HG02938 (cell line): Measurements from ENCODE around the gene COIL.
"Not testable (repeated sequence)": the region's sequence is repeated elsewhere in the genome, so short reads cannot be mapped to it uniquely, and the experiment has no call there.

Experiments
- ATAC-seq: cut with Tn5 transposase; IDR thresholded peaks from one replicate; pipeline ENCODE4 v1.9.1; 2021; ENCODE audit warnings: mild to moderate bottlenecking, moderate library complexity; ENCODE audit not compliant: unreplicated experiment

Gene COIL

DNA sequence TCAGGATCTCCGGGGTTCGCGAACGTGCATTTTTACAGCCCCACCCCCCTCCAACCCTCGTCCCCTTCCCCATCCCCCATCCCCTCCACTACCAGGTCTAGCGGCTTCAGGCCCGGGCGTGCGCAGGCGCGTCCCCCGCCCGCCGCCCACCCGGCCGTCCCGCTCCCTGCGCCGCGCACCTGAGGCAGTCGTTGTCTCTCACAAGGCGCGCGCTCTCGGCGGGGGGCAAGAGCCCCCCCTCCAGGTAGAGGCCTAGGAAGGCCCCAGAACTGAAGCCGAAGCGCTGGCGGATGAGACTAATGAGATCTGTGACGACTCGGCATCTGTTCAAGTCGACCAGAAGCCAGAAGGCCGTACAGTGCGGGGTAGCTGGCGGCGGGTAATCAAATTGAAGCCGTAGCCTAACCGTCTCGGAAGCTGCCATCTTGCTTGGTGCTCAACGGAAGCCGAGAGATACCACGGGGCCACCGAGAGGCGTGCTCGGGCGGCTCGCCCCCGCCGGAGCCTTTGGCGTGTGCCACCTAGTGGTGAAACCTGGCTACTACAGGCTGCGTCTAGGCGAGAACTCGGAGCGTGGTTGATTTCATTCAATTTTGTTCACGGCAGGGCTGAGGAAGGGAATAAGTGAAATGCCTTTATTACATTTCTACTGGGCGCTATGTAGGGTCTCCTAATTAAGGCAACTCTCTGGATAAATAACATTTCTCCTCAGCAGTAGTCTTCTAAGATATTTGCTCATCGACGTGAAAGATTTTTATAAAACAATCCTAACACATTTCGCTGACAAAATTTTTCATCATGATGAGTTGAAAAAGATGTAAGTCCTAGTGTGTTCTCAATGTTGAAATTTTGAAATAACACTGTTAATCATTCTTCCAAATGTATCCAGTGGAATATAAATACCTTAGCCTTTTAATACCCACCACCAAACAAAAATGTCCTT is at the start of gene COIL:
COIL (minus strand) TSS at position 455 of the 943 bp plus-strand sequence; CDS start at position 424, 31 bp downstream.
- peak; percentile 94 for ATAC-seq

DNA sequence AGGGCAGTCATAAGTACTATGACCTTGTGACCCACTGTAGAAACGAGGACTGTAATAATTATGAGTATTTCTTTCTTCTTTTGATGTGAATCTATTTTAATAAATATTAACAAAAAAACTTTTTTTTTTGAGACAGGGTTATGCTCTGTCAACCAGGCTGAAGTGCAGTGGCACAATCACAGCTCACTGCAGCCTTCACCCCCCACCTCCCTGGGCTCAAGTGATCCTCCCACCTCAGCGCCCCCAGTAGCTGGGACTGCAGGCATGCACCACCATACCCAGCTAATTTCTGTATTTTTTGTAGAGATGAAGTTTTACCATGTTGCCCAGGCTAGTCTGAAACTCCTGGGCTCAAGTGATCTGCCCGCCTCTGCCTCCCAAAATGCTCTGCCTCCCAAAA is 49.6 kb upstream of the COIL start:
- ATAC-seq = no peak

DNA sequence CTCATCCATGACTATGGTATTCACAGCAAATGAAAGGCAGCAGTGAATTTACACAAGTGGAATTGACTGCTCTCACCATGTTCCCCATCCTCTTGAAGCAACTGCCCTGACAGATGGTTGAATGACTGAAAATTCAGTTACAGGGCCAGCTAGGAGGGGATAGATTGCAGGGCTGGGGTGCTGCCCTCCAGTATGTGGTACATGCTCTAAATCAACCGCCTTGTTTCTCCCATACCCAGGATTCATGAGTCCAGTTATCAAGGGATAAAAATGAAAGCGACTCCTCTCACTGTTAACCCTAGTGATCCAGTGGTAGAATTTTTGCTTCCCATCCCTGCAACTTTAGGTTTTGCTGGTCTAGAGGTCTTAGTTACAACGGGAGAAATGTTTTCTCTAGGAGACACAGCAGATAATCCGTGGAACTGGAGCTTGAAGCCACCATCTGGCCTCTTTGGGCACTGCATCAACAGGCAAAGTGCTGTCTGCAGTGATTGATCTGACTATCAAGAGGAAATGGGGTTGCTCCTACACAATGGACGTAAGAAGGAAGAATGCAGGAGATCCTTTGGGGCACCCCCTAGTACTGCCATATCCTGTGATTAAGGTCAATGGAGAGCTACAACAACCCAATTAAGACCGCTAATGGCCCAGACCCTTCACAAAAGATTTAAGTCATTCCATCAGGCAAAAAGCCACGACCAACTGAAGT is 49.0 kb upstream of the COIL start:
- no peak for ATAC-seq

- ATAC-seq = no peak
Observed at GRCh38 chr17:57008958-57009357, 48.1 kb upstream of the COIL start.

GRCh38 chr17:57006040-57006439 is 45.2 kb upstream of the COIL start:
- ATAC-seq = no peak

DNA sequence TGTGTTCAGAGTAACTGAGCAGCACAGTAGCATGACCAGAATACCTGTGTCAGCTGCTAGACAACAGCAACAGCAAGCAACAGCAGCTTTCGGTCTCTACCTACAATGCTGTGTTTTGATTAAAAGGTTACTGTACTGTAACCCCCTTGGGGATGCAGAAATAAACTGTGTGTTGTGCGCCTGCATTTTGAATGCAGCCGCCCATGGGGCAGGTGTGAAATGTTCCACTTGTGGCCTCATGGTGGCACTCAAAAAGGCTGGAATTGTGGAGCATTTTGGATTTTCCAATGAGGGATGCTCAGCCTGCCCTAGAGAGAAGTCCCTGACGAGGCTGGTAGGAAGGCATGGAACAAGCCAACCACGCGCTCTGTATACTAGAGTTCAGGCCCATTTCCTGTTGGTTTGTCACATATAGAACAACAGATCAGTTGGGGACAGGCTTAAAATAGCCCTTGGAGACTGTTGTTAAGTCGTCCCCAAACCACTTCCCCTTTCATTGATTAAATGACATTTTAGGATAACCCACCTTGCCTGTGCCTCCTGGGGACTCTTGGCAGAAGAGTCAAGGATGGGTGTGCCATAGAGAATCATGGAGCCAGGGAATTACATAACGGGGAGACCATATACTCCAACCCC is 44.2 kb upstream of the COIL start:
- ATAC-seq = peak; percentile 81

DNA sequence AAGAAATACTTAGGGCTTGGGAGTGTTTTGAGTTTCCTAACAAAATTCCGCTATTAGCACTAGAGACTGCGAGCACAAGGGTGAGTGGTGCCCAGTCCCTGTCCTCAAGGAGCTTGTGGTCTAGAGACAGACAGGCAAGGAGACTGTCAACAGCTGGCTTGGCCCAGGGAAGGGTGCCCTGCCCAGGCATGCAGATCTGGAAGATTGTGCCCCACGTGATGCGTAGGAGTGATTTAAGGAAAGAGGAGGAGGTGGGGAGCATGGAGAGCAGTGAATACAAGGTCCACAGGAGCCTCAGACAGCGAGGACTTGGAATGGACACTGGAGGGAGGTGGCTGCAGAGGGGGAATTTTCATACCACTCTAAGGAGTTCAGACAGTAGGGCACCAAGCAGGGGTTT is 42.1 kb upstream of the COIL start:
- ATAC-seq = no peak

GRCh38 chr17:57001541-57001940 is 40.7 kb upstream of the COIL start:
- ATAC-seq = no peak

GRCh38 chr17:56997313-56997712 is 36.5 kb upstream of the COIL start:
- ATAC-seq = no peak

GRCh38 chr17:56995766-56996165 is 34.9 kb upstream of the COIL start:
- no peak for ATAC-seq

DNA sequence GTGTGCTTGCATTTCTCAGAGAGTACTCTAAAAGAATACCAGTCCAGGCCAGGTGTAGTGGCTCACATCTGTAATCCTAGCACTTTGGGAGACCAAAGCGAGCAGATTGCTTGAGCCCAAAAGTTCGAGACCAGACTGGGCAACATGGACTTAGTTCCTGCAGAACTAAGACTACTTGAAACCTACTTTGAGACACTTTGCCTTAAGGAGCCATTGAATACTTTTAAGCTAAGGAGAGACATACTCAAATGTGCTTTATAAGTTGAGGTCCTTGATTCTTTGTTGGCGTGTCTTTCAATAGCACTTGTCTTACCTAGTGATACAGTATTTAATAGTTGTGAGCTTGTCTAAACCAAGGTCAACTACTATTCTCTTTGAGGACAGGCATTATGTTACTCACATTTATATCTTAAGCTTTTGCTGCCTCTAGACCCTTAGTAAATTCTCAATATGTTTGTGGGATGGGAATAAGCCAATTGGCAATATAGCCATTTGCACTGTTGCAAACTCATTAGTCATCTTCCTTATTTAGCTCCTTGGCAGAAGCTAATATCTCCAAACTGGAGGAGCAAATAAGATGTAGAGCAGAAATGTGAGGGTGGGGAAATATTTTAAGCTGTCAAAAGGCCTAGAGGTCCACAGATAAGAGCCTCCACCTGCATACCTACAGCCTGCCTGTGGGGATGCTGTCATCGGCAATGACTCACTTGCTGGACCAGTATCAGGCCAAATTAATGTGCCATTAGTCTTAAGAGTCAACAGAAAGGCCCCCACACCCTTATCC is 33.4 kb upstream of the COIL start:
- no peak for ATAC-seq

DNA sequence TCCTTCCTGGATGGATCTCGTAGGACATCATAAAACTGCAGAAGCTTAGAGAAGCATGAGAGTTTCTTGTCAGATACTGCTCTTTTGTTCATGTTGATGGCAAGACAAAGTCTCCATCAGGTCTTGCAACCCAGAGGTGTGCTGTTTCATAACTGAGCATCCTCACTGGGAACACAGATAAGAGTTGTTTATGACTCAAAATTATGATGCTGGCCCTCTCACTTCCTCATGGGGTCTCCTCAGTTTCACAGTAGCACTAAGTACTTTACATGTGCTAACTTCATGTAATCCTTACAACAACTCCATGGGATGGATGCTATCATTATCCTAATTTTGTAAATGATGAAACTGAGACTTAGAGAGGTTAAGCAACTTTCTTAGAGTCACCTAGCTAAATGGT is 31.5 kb upstream of the COIL start:
- ATAC-seq = no peak

- ATAC-seq = no peak
Observed at GRCh38 chr17:56988901-56989572, 28.2 kb upstream of the COIL start.

DNA sequence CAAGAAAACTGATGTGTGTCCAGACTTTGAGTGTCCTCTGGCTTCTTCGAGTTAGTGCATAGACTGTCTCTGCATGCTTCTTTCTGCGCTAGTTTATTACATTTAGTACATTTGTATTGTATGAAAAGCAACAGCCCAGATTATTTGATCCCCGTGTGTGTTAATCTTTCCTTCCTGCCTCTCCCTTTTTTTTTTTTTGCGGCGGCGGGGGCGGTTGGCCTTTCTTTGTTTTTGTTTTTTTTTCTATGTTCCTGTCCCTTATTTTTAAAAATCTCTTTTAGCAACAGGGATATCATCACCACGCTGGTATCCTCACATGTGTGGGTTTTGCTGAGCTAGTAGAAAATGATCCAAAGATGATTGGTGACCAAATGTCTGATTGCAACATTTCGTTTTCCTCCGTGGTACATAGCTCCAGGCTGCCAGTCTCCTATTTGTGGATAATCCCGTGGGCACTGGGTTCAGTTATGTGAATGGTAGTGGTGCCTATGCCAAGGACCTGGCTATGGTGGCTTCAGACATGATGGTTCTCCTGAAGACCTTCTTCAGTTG is 26.5 kb upstream of the COIL start:
- no peak for ATAC-seq

GRCh38 chr17:56985371-56986162 is 24.7 kb upstream of the COIL start:
- no peak for ATAC-seq

DNA sequence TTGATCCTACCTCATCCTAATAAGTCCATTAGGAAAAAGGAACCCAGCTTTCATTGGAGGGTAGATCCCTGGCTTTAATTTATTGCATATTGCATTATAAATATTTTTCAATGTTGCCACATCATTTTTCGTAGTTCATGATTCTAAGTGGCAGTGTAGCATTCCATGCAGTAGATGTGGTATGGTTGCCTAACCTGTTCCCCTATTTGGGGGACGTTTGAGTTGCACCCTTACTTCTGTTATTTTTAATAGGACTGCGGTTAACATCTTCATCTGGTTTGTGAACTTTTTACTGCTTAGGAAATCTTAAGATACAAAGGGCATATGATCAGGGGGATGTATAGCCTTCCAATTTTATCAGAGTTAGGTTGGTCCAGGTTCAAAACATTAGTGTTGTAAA is 22.5 kb upstream of the COIL start:
- no peak for ATAC-seq

DNA sequence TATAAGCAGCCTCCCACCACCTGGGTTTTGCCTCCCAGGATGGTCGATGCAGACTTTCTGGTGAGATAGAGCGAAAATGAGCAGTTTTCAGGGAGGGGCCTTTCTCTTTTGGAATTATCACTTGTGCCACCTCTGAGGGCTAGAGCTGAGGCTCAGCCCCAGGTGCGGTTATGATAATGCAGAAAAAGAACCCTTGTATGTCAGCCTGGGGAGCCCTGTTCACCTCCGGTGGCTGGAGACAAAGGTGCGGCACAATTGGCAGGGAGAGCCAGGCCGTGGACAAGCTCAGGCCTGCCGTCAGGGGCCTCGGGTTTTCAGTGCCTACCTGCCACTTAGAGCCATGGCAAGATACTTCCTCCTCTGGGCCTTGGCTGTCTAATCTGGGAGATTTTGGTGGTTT is 21.5 kb upstream of the COIL start:
- no peak for ATAC-seq

DNA sequence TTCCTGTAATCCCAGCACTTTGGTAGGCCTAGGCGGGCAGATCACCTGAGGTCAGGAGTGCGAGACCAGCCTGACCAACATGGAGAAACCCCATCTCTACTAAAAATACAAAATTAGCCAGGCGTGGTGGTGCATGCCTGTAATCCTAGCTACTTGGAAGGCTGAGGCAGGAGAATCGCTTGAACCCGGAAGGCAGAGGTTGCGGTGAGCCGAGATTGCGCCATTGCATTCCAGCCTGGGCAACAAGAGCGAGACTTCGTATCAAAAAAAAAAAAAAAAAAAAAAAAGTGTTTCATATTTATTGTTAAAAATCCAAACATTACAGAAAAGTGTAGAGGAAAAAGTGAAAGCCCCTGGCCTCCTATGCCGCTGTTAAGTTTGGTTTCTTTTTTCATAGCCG is 19.7 kb upstream of the COIL start:
- not testable (repeated sequence) for ATAC-seq

- ATAC-seq = no peak
Observed at GRCh38 chr17:56979091-56979480, 18.2 kb upstream of the COIL start.
